Activated B cell treated with CpG ODN at 0.5 μM for 24 hours (primary cell): ENCODE data around the gene DHRS13. TPM values are rescaled to one million over a fixed set of nuclear protein-coding genes. Genes with fewer than 3 reads are reported as not detected.

Experiments
- ATAC-seq: fragments of 200-7000 bp; cut with Tn5 transposase; one replicate; pipeline ENCODE4 v1.10.0; 2021; ENCODE audit warnings: low read depth, mild to moderate bottlenecking, moderate library complexity
- CTCF ChIA-PET: fragments of 350-600 bp; sonication (Branson Sonifier 250); formaldehyde crosslinking; loops from one replicate; lab custom pipeline; 2021; ENCODE audit warnings: antibody characterized with exemption; lab: Charles Lee
- POLR2A ChIA-PET: fragments of 350-600 bp; sonication (Branson Sonifier 250); formaldehyde crosslinking; loops from one replicate; lab custom pipeline; 2021; ENCODE audit warnings: antibody characterized with exemption; lab: Charles Lee
- DNase-seq: peaks from one replicate; pipeline ENCODE4 v3.0.0; 2022
- H3K27ac Mint-ChIP-seq: one replicate; pipeline ENCODE4 v1.8.0; 2020; ENCODE audit warnings: mixed read lengths
- H3K27me3 Mint-ChIP-seq: one replicate; pipeline ENCODE4 v1.8.0; 2021; ENCODE audit warnings: mixed read lengths
- H3K36me3 Mint-ChIP-seq: one replicate; pipeline ENCODE4 v1.8.0; 2021; ENCODE audit warnings: low read depth, mixed read lengths
- H3K4me1 Mint-ChIP-seq: one replicate; pipeline ENCODE4 v1.8.0; 2021; ENCODE audit warnings: mixed read lengths
- H3K4me3 Mint-ChIP-seq: one replicate; pipeline ENCODE4 v1.8.0; 2020; ENCODE audit warnings: mild to moderate bottlenecking, mixed read lengths
- H3K9me3 Mint-ChIP-seq: one replicate; pipeline ENCODE4 v1.8.0; 2020; ENCODE audit warnings: mixed read lengths
- intact Hi-C: fragments of 100-400 bp; cut with micrococcal nuclease; formaldehyde crosslinking; loops from one replicate; pipeline ENCODE4 v1.15.1; 2024
- total RNA-seq: library from RNA; stranded (reverse); gene quantifications from 2 replicates; pipeline ENCODE4 v1.2.3, GENCODE V29; 2022
- TF ChIP-seq, protein P1 (sequence below): fragments of 200-600 bp; IDR thresholded peaks from one replicate; pipeline ENCODE4 v1.8.0; 2022; ENCODE audit warnings: antibody characterized with exemption, mild to moderate bottlenecking

Gene DHRS13
- total RNA-seq, 1 donor from 2014 or later = 39.6 TPM

DNA sequence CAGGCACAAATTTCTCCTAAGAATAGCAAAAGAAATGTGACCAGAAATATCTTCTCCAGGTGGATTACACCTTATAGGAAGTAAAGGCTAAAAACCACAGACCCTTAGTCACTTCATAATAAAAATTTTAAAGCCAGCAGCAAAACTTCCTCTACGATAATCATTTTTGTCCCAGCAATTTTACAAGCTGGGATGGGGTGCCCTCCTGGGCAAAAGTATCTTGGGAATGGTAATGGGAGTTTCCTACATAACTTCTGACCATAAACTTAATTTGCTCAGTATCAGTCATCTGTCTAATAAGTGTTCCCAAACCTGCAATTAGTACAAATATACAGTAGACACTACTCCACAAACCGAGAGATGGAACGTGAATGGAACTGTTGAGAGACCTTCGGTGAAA is 45.5 kb upstream of the DHRS13 start:
- H3K36me3 Mint-ChIP-seq = peaks cover 43% of the 10 kb centered on the region
- H3K4me1 Mint-ChIP-seq = peaks cover 55% of the 10 kb centered on the region
- H3K27me3 Mint-ChIP-seq = no peaks in the 10 kb centered on the region
- peak overlapping the region; percentile 96 for H3K4me3 Mint-ChIP-seq
- POLR2A ChIA-PET = interaction anchor here (0.6 to 4.7 kb wide), 12 partner anchors 10 to 228 kb away, joined by 3 to 95 read pairs (median 13); partner anchors contain the start of genes FLOT2, NEK8, RPL23A and TLCD1
- H3K27ac Mint-ChIP-seq = peak overlapping the region; percentile 93
- CTCF ChIA-PET = interaction anchor here (1.5 kb wide), 1 partner anchor 32 kb away, joined by 5 read pairs; no protein-coding TSS in a partner anchor
- TF ChIP-seq, protein P1, sequence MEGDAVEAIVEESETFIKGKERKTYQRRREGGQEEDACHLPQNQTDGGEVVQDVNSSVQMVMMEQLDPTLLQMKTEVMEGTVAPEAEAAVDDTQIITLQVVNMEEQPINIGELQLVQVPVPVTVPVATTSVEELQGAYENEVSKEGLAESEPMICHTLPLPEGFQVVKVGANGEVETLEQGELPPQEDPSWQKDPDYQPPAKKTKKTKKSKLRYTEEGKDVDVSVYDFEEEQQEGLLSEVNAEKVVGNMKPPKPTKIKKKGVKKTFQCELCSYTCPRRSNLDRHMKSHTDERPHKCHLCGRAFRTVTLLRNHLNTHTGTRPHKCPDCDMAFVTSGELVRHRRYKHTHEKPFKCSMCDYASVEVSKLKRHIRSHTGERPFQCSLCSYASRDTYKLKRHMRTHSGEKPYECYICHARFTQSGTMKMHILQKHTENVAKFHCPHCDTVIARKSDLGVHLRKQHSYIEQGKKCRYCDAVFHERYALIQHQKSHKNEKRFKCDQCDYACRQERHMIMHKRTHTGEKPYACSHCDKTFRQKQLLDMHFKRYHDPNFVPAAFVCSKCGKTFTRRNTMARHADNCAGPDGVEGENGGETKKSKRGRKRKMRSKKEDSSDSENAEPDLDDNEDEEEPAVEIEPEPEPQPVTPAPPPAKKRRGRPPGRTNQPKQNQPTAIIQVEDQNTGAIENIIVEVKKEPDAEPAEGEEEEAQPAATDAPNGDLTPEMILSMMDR = no peak
- no peak for ATAC-seq
- intact Hi-C loops = loop anchor here (2.0 kb wide), 2 partner anchors 22 to 106 kb away; partner anchors contain the start of gene FAM222B
- no peaks in the 10 kb centered on the region for H3K9me3 Mint-ChIP-seq
- no peak for DNase-seq

DNA sequence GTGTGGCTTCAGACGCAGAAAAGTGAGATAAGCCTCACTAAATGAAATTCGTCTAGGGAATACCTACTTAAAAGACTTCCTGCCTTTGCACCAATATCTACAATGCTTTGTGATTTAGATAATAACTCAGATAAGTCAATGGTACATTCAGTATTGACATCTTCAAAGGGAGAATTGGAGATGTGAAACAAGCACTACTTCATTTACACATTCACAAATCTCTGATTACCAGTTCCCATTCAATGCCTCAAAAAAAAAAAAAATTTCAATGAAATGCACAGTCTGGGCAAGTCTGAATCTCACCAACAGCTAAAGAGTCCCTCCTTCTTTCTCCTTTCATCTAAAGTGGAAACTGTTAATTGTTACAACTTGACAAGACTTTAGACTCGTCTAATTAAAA is 44.8 kb upstream of the DHRS13 start:
- peaks cover 60% of the 10 kb centered on the region for H3K4me1 Mint-ChIP-seq
- peak overlapping the region; percentile 93 for H3K27ac Mint-ChIP-seq
- intact Hi-C loops = loop anchor here (2.0 kb wide), 2 partner anchors 21 to 105 kb away; partner anchors contain the start of gene FAM222B
- peaks cover 48% of the 10 kb centered on the region for H3K36me3 Mint-ChIP-seq
- DNase-seq = no peak
- TF ChIP-seq, protein P1 = no peak
- ChIA-PET CTCF (no interaction called here), POLR2A (interaction anchor here (0.6 to 3.3 kb wide), 5 partner anchors 9 to 227 kb away, joined by 3 to 45 read pairs (median 5); partner anchors contain the start of gene RPL23A)
- H3K4me3 Mint-ChIP-seq = peak overlapping the region; percentile 96
- no peak for ATAC-seq
- no peaks in the 10 kb centered on the region for H3K27me3 Mint-ChIP-seq
- no peaks in the 10 kb centered on the region for H3K9me3 Mint-ChIP-seq

DNA sequence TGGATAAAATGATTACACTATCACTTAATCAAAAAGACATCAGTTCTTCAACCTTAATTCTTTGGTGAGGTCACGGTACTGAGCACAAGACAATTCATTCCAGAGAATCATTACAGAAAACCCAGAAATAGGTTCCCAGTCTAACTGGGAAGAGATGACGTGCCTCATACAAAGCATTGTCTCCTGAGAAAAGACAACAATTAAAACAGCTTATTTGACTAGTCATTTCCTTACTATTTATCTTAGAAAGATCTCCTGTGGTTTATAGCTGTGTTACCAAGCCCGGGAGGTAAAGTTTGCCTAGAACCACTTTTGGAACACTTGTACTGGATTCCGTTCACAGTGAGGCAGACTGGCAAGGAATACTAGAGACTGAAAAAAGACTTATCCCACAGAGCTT is 43.4 kb upstream of the DHRS13 start:
- CTCF ChIA-PET = interaction anchor here (1.5 kb wide), 1 partner anchor 219 kb away, joined by 6 read pairs; the partner anchor contains the start of gene TLCD1

DNA sequence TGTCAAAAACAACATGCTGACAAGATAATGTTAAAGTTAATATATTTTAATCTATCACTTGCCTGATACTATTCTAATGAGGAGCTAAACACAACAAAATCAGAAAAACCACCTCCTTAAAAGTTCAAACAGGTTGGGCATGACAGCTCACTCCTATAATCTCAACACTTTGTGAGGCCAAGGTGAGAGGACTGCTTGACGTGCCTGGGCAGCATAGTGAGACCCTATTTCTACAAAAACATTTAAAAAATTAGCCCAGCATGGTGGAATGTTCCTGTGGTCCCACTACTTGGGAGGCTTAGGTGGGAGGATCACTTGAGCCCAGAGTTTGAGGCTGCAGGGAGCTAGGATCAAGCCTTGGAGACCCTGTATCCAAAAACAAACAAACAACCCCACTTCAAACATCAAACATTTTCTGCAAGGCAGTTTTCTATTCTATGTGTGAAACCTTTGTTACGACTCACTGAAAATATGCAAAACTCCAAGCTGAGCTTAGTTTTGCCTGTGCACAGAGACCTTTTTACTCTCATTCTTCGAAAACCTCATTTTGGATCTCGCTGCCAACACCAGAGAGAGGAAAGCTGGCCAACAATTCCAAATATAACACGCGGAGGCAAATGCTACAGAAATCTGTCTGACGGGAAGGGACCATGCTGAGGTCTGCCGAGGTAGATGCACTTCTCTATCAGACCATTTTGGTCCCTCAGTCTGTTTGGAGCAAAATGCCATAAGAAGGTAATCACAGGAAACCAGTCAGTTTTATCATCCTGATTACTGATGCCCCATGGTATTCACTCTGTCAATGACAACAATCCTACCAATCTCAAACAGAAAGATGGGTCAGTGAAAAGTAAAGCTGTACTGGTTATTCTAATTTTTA is 42.2 kb upstream of the DHRS13 start:
- no peak for ATAC-seq
- DNase-seq = no peak
- no peaks in the 10 kb centered on the region for H3K27me3 Mint-ChIP-seq
- ChIA-PET POLR2A (interaction anchor here (0.6 to 1.1 kb wide), 6 partner anchors 10 to 225 kb away, joined by 3 to 6 read pairs (median 3); partner anchors contain the start of genes RPL23A and TLCD1), CTCF (interaction anchor here (0.5 to 1.5 kb wide), 5 partner anchors 8 to 218 kb away, joined by 3 to 6 read pairs (median 3); partner anchors contain the start of gene TLCD1)
- intact Hi-C loops = no loop called here
- H3K4me3 Mint-ChIP-seq = peak overlapping the region; percentile 65
- no peaks in the 10 kb centered on the region for H3K9me3 Mint-ChIP-seq
- TF ChIP-seq, protein P1 = no peak
- peaks cover 80% of the 10 kb centered on the region for H3K4me1 Mint-ChIP-seq
- peak overlapping the region; percentile 20 for H3K27ac Mint-ChIP-seq
- H3K36me3 Mint-ChIP-seq = peaks cover 53% of the 10 kb centered on the region

More for the DNA sequence above, 43.4 kb upstream of the DHRS13 start:
- no peaks in the 10 kb centered on the region for H3K27me3 Mint-ChIP-seq
- H3K4me1 Mint-ChIP-seq = peaks cover 68% of the 10 kb centered on the region
- no peaks in the 10 kb centered on the region for H3K9me3 Mint-ChIP-seq
- no peak for DNase-seq
- ATAC-seq = no peak
- TF ChIP-seq, protein P1 = no peak
- intact Hi-C loops = no loop called here
- POLR2A ChIA-PET = no interaction called here
- H3K27ac Mint-ChIP-seq = peak overlapping the region; percentile 24
- H3K4me3 Mint-ChIP-seq = no peak overlapping the region
- H3K36me3 Mint-ChIP-seq = peaks cover 54% of the 10 kb centered on the region
